Caco-2 (cell line): ENCODE data around the gene FRMD4A. TPM values are rescaled to one million over a fixed set of nuclear protein-coding genes. Genes with fewer than 3 reads are reported as not detected.

Experiments used
- BruUV-seq: library from RNA; stranded (reverse); fragments of 400-500 nt; replicated peaks from 2 replicates; lab custom pipeline; 2021; lab: Mats Ljungman, UMichigan
- CTCF ChIA-PET: fragments of 300-600 bp; sonication (Branson Sonifier 250); formaldehyde crosslinking; loops from one replicate; lab custom pipeline; 2022; ENCODE audit warnings: antibody characterized with exemption; lab: Charles Lee
- POLR2A ChIA-PET: fragments of 300-600 bp; sonication (Branson Sonifier 250); formaldehyde crosslinking; loops from one replicate; lab custom pipeline; 2022; ENCODE audit warnings: antibody characterized with exemption; lab: Charles Lee
- DNase-seq, 2 experiments: peaks; one replicate each; pipeline versions ENCODE4 v3.0.0 to v3.0.0-alpha.2; 2020 to 2022
- H3K27me3 ChIP-seq: replicated peaks from 2 replicates; pipeline ENCODE4 v1.6.0; 2011; ENCODE audit warnings: low read length; ENCODE audit not compliant: control insufficient read depth, insufficient read depth
- H3K36me3 ChIP-seq: 2 replicates; pipeline ENCODE4 v1.5.1; 2011; ENCODE audit warnings: low read length; ENCODE audit not compliant: control insufficient read depth, insufficient read depth
- H3K4me1 ChIP-seq: fragments of 250-450 bp; sonication (Bioruptor Pico); 2 replicates; pipeline ENCODE4 v1.5.1; 2020; ENCODE audit warnings: mild to moderate bottlenecking
- H3K4me3 ChIP-seq: 2 replicates; pipeline ENCODE4 v1.5.1; 2011; ENCODE audit warnings: low read depth, mild to moderate bottlenecking, control low read depth, low read length
- H3K9me3 ChIP-seq: fragments of 250-450 bp; sonication (Bioruptor Pico); 2 replicates; pipeline ENCODE4 v1.5.1; 2020; ENCODE audit warnings: mild to moderate bottlenecking, moderate library complexity
- H3K27ac Mint-ChIP-seq: one replicate; pipeline ENCODE4 v1.8.0; 2022; ENCODE audit warnings: mixed read lengths; ENCODE audit not compliant: unreplicated experiment
- H3K27me3 Mint-ChIP-seq: one replicate; pipeline ENCODE4 v1.8.0; 2022; ENCODE audit warnings: mixed read lengths; ENCODE audit not compliant: insufficient read depth, unreplicated experiment
- H3K36me3 Mint-ChIP-seq: one replicate; pipeline ENCODE4 v1.8.0; 2022; ENCODE audit warnings: mild to moderate bottlenecking, mixed read lengths; ENCODE audit not compliant: insufficient read depth, unreplicated experiment
- H3K4me1 Mint-ChIP-seq: one replicate; pipeline ENCODE4 v1.8.0; 2022; ENCODE audit warnings: low read depth, mixed read lengths; ENCODE audit not compliant: unreplicated experiment
- H3K4me3 Mint-ChIP-seq: one replicate; pipeline ENCODE4 v1.8.0; 2022; ENCODE audit warnings: mild to moderate bottlenecking, moderate library complexity, mixed read lengths; ENCODE audit not compliant: unreplicated experiment
- H3K9me3 Mint-ChIP-seq: one replicate; pipeline ENCODE4 v1.8.0; 2022; ENCODE audit warnings: mixed read lengths; ENCODE audit not compliant: unreplicated experiment
- CTCF ChIP-seq, 2 experiments: fragments of 200-600 bp in 1 of 2; IDR thresholded peaks; 1 replicate in 1 of 2; 2 replicates in 1 of 2; pipeline versions ENCODE4 v1.5.1 to v1.8.0; 2011 to 2022; ENCODE audit warnings: antibody characterized with exemption in 1 of 2, control low read depth in 1 of 2, inconsistent platforms in 1 of 2, low read depth in 1 of 2, low read length in 1 of 2, mild to moderate bottlenecking in 1 of 2, moderate library complexity in 1 of 2; ENCODE audit not compliant: insufficient read depth in 1 of 2, severe bottlenecking in 1 of 2, unreplicated experiment in 1 of 2
- intact Hi-C: fragments of 100-400 bp; cut with micrococcal nuclease; formaldehyde crosslinking; loops from one replicate; pipeline ENCODE4 v1.10.0; 2022; ENCODE audit not compliant: unreplicated experiment
- total RNA-seq: library from RNA; stranded (reverse); gene quantifications from 2 replicates; pipeline ENCODE4 v1.2.3, GENCODE V29; 2022

FRMD4A gene
- total RNA-seq, 1 experiment from 2014 or later: 52.1 TPM

DNA sequence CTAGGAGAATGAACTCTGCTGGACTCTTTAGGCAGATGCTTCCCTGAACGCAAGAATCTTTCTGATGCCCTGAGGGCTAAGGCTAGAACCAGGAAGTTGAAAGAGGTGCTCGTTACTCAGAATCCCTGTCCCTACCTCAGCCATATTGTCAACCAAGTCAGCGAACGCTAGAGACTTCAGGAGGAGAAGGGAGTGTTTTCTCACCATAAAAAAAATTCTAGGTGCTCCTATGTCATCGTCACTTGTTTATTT is 384.6 kb downstream of the FRMD4A start:
- intact Hi-C loops: loop anchor here (5.0 kb wide), 1 partner anchor 146 kb away; no protein-coding TSS in a partner anchor
- Mint-ChIP-seq H3K27me3 (peaks cover 7% of the 10 kb centered on the region), H3K36me3 (no peaks in the 10 kb centered on the region), H3K4me1 (no peaks in the 10 kb centered on the region), H3K4me3 (no peak overlapping the region), H3K9me3 (peaks cover 6% of the 10 kb centered on the region), H3K27ac (no peak overlapping the region)
- CTCF ChIA-PET: no interaction called here
- Histone ChIP-seq H3K4me1 (no peaks in the 10 kb centered on the region), H3K27me3 (no peaks in the 10 kb centered on the region), H3K9me3 (no peaks in the 10 kb centered on the region), H3K4me3 (no peak overlapping the region), H3K36me3 (no peaks in the 10 kb centered on the region)
- no TSS peak for BruUV-seq
- DNase-seq: no peak
- TF ChIP-seq CTCF (IDR thresholded peaks at IDR 0.05; ENCODE audit: insufficient read depth in 1 of 2, low read depth in 1 of 2, low read length in 1 of 2, severe bottlenecking in 1 of 2, unreplicated experiment in 1 of 2): no peak
- POLR2A ChIA-PET: no interaction called here

DNA sequence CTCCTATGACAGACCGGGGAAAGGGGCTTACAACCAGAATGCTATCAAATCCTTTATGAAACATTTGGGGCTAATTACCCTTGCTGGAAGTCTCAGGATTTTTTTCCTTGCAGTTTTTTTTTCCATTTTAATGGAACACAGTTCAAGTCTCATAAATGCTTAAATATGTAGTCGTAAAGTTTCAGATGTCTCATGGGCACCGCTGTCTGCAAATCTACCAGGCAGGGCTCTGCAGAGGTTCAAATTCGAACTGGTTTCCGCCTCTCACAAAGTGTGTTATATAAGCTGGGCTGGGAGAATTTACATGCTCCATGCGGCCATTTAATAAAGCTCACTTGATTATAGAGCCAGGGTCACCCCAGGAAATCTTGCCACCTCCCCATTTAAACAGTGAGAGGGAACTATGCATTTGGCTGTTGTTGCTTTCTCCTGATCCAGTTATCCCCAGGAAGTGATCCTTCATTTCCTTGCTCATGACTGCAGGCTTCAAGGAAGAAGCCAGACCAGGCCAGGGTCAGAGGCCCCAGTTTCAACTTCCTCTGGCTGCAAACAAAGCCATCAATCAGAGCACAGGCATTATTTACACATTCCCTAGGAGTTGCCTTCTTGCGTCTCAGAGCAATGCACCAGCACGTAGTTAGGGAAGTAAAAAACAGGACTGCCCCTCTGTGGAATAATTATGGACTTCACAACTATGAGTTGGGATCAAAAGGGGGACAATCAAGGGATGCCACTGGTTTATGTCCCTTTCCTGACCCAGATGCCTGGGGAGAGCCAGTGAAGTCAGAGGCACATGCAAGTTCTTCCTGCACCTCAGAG is 385.1 kb downstream of the FRMD4A start:
- no peak overlapping the region for H3K27ac Mint-ChIP-seq
- no peaks in the 10 kb centered on the region for H3K36me3 ChIP-seq
- POLR2A ChIA-PET: no interaction called here
- no peak overlapping the region for H3K4me3 Mint-ChIP-seq
- no TSS peak for BruUV-seq
- intact Hi-C loops: loop anchor here (5.0 kb wide), 1 partner anchor 147 kb away; no protein-coding TSS in a partner anchor
- CTCF ChIA-PET: no interaction called here
- H3K36me3 Mint-ChIP-seq: no peaks in the 10 kb centered on the region
- peak in 1 of 2 experiments; percentile 26 for DNase-seq
- peaks cover under 1% of the 10 kb centered on the region for H3K9me3 Mint-ChIP-seq
- no peaks in the 10 kb centered on the region for H3K4me1 Mint-ChIP-seq
- no peaks in the 10 kb centered on the region for H3K9me3 ChIP-seq
- H3K4me3 ChIP-seq: no peak overlapping the region
- H3K27me3 ChIP-seq: no peaks in the 10 kb centered on the region
- H3K27me3 Mint-ChIP-seq: peaks cover 3% of the 10 kb centered on the region
- H3K4me1 ChIP-seq: no peaks in the 10 kb centered on the region
- TF ChIP-seq CTCF (IDR thresholded peaks at IDR 0.05; ENCODE audit: insufficient read depth in 1 of 2, low read depth in 1 of 2, low read length in 1 of 2, severe bottlenecking in 1 of 2, unreplicated experiment in 1 of 2): no peak

- Mint-ChIP-seq H3K4me3 (no peak overlapping the region), H3K36me3 (no peaks in the 10 kb centered on the region), H3K4me1 (no peaks in the 10 kb centered on the region), H3K27me3 (peaks cover 3% of the 10 kb centered on the region), H3K9me3 (no peaks in the 10 kb centered on the region), H3K27ac (no peak overlapping the region)
- Histone ChIP-seq H3K9me3 (no peaks in the 10 kb centered on the region), H3K4me1 (no peaks in the 10 kb centered on the region), H3K27me3 (no peaks in the 10 kb centered on the region), H3K36me3 (no peaks in the 10 kb centered on the region), H3K4me3 (no peak overlapping the region)
- BruUV-seq: no TSS peak
- CTCF ChIA-PET: no interaction called here
- POLR2A ChIA-PET: no interaction called here
- intact Hi-C loops: loop anchor here (5.0 kb wide), 1 partner anchor 147 kb away; no protein-coding TSS in a partner anchor
- DNase-seq: no peak
- no peak for TF ChIP-seq CTCF (IDR thresholded peaks at IDR 0.05; ENCODE audit: insufficient read depth in 1 of 2, low read depth in 1 of 2, low read length in 1 of 2, severe bottlenecking in 1 of 2, unreplicated experiment in 1 of 2)
Measured at GRCh38 chr10:13944823-13945222, 385.9 kb downstream of the FRMD4A start.
